Sigmoid colon (tissue), 7 donors: Measurements from ENCODE around the gene SPRY1. TPM values are rescaled to one million over a fixed set of nuclear protein-coding genes. Genes with fewer than 3 reads are reported as not detected.

Experiments
- DNase-seq: peaks from one replicate; pipeline ENCODE4 v3.0.0-alpha.2; 2019
- H3K27ac ChIP-seq, 4 donors: fragments of 200-600 bp; sonication (generic); one replicate each; pipeline ENCODE4 v1.5.1; 2016 to 2019; ENCODE audit warnings: mild to moderate bottlenecking in 1 of 4
- H3K27me3 ChIP-seq, 3 donors: fragments of 200-600 bp; sonication (generic); one replicate each; pipeline ENCODE4 v1.5.1; 2019; ENCODE audit warnings: mild to moderate bottlenecking in 1 of 3
- H3K36me3 ChIP-seq, 4 donors: fragments of 200-600 bp; sonication (generic); one replicate each; pipeline ENCODE4 v1.5.1; 2016 to 2019
- H3K4me1 ChIP-seq, 4 donors: fragments of 200-600 bp; sonication (generic); one replicate each; pipeline ENCODE4 v1.5.1; 2017 to 2019
- H3K4me3 ChIP-seq, 4 donors: fragments of 200-600 bp; sonication (generic); one replicate each; pipeline ENCODE4 v1.5.1; 2017 to 2019; ENCODE audit warnings: mild to moderate bottlenecking in 2 of 4, moderate library complexity in 1 of 4
- H3K9me3 ChIP-seq, 4 donors: fragments of 200-600 bp in 3 of 4; sonication (generic) in 3 of 4; one replicate each; pipeline versions ENCODE4 v1.5.1 to v1.6.1; 2013 to 2019
- EP300 ChIP-seq, 4 donors: sonication (generic); formaldehyde crosslinking; IDR thresholded peaks; one replicate each; pipeline ENCODE4 v1.6.1; 2017; ENCODE audit warnings: antibody characterized with exemption in 4 of 4
- POLR2A ChIP-seq, 2 donors: fragments of 450-650 bp; IDR thresholded peaks; one replicate each; pipeline ENCODE4 v1.6.1; 2016; ENCODE audit warnings: antibody characterized with exemption in 2 of 2, mild to moderate bottlenecking in 2 of 2, moderate library complexity in 2 of 2
- POLR2AphosphoS5 ChIP-seq, 4 donors: sonication (generic); formaldehyde crosslinking; IDR thresholded peaks; one replicate each; pipeline ENCODE4 v1.6.1; 2017; ENCODE audit warnings: antibody characterized with exemption in 4 of 4
- whole genome bisulfite sequencing, 2 donors: extraction: QIAGEN DNeasy Blood & Tissue Kit; methylation state at CpG; one replicate each; pipeline ENCODE4 v1.1.7; 2013; 5-methylcytosine and 5-hydroxymethylcytosine counted together
- intact Hi-C: fragments of 100-400 bp; cut with DNase I; formaldehyde crosslinking; loops from one replicate; pipeline ENCODE4 v1.15.1; 2023
- polyA plus RNA-seq, 3 donors: library from polyadenylated mRNA; stranded (reverse); fragments of 200-250 nt; gene quantifications; one replicate each; pipeline ENCODE4 v1.2.3, GENCODE V29; 2013
- total RNA-seq, 4 donors: library from RNA; depleted of rRNA; stranded (reverse); fragments of >200 nt; gene quantifications; one replicate each; pipeline ENCODE4 v1.1.0, GENCODE V29; 2016
- TF ChIP-seq, protein P1 (sequence below), 4 experiments: fragments of 450-650 bp in 3 of 4; fragments of 200-600 bp in 1 of 4; IDR thresholded peaks; one replicate each; pipeline ENCODE4 v1.5.1; 2016 to 2019; ENCODE audit warnings: antibody characterized with exemption in 4 of 4, mild to moderate bottlenecking in 3 of 4, moderate library complexity in 2 of 4
- donor health status: healthy with polysubstance abuse.
- donor health status: Bipolar disorder and iron deficiency.
- donor health status: healthy.

The SPRY1 gene
- total and polyA plus RNA-seq, 7 donors: 5.5 to 84.4 (median 37.6) TPM

DNA sequence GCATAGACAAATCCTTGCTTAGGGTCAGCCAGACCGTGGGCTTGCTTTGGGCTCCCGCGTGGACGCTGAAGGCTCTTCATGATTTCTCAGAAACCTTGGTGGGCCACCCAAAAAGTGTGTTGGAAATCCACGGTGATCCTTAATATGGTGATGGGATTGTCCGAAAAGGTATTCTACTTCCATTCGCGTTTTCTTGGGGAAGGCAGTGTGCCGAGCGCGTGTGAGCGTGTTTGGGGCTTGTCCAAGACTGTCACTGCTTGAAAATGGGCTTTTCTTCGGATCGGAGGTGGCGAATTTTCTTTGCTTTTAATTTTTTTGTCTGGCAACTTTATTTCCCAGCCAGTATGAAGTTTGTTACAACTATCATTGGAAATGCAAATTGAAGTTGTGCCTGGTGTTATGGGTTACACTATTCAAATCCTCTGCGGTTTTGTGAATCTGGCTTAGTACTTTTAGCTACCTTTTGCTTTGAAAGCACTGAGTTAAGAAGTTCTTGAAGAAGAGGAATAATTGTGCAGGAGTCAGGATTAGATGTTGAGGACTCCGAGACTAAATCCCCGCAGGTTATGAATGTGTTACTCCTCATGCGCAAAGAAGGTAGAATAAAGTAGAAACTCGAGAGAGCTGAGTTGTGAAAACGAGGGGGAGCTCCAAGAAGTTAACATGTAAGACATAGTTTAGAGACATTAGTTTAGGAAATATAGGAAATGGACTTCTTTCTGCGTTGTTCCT, 3.2 kb downstream of the SPRY1 start:
- intact Hi-C loops: loop anchor here (2.0 to 10.0 kb wide), 7 partner anchors 105 to 863 kb away; no protein-coding TSS in a partner anchor
- Histone ChIP-seq H3K4me3 (peak overlapping the region; percentile 65 to 88 (median 76)), H3K36me3 (peaks cover 0 to 17% (median 3%) of the 10 kb centered on the region in 4 donors), H3K4me1 (peaks cover 0 to 14% (median 4%) of the 10 kb centered on the region in 4 donors), H3K9me3 (no peaks in the 10 kb centered on the region), H3K27me3 (no peaks in the 10 kb centered on the region), H3K27ac (peak overlapping the region; percentile 83 to 90 (median 86))
- DNase-seq: no peak
- WGBS, 2 donors: 2 to 5% methylated on average over 22 of the region's 22 CpGs
- TF ChIP-seq EP300 (IDR thresholded peaks at IDR 0.05) (no peak), POLR2A (IDR thresholded peaks at IDR 0.05) (no peak), POLR2AphosphoS5 (IDR thresholded peaks at IDR 0.05) (no peak)
- TF ChIP-seq, protein P1, sequence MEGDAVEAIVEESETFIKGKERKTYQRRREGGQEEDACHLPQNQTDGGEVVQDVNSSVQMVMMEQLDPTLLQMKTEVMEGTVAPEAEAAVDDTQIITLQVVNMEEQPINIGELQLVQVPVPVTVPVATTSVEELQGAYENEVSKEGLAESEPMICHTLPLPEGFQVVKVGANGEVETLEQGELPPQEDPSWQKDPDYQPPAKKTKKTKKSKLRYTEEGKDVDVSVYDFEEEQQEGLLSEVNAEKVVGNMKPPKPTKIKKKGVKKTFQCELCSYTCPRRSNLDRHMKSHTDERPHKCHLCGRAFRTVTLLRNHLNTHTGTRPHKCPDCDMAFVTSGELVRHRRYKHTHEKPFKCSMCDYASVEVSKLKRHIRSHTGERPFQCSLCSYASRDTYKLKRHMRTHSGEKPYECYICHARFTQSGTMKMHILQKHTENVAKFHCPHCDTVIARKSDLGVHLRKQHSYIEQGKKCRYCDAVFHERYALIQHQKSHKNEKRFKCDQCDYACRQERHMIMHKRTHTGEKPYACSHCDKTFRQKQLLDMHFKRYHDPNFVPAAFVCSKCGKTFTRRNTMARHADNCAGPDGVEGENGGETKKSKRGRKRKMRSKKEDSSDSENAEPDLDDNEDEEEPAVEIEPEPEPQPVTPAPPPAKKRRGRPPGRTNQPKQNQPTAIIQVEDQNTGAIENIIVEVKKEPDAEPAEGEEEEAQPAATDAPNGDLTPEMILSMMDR (IDR thresholded peaks at IDR 0.05): no peak

DNA sequence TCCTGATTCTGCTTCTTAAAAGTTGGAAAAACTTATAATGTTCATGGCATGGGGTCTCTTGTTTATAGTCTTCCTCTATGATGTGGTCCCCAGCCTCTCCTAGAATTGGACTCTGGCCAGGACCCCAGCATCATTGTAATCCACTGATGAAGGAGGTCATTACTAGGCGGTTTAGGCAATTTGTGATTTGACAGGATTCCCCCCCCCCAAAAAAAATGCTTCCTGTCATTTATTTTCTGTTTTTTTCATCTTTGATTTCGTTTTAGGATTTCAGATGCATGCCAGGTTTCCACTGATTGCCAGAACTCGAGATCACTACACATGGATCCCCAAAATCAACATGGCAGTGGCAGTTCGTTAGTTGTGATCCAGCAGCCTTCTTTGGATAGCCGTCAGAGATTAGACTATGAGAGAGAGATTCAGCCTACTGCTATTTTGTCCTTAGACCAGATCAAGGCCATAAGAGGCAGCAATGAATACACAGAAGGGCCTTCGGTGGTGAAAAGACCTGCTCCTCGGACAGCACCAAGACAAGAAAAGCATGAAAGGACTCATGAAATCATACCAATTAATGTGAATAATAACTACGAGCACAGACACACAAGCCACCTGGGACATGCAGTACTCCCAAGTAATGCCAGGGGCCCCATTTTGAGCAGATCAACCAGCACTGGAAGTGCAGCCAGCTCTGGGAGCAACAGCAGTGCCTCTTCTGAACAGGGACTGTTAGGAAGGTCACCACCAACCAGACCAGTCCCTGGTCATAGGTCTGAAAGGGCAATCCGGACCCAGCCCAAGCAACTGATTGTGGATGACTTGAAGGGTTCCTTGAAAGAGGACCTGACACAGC, 4.9 kb downstream of the SPRY1 start:
- intact Hi-C loops: loop anchor here (10.0 kb wide), 1 partner anchor 103 kb away; no protein-coding TSS in a partner anchor
- no peaks in the 10 kb centered on the region for H3K27me3 ChIP-seq
- TF ChIP-seq POLR2AphosphoS5 (IDR thresholded peaks at IDR 0.05) (no peak), POLR2A (IDR thresholded peaks at IDR 0.05) (no peak), EP300 (IDR thresholded peaks at IDR 0.05) (no peak)
- TF ChIP-seq, protein P1 (IDR thresholded peaks at IDR 0.05): no peak
- 76 to 80% methylated on average over 9 of the region's 9 CpGs for WGBS, 2 donors
- H3K4me3 ChIP-seq: peak overlapping the region; percentile 7 to 88 (median 75)
- H3K27ac ChIP-seq: peak overlapping the region; percentile 83 to 90 (median 86)
- no peak for DNase-seq
- H3K9me3 ChIP-seq: no peaks in the 10 kb centered on the region
- peaks cover 0 to 17% (median 3%) of the 10 kb centered on the region in 4 donors for H3K36me3 ChIP-seq
- peaks cover 0 to 14% (median 4%) of the 10 kb centered on the region in 4 donors for H3K4me1 ChIP-seq

DNA sequence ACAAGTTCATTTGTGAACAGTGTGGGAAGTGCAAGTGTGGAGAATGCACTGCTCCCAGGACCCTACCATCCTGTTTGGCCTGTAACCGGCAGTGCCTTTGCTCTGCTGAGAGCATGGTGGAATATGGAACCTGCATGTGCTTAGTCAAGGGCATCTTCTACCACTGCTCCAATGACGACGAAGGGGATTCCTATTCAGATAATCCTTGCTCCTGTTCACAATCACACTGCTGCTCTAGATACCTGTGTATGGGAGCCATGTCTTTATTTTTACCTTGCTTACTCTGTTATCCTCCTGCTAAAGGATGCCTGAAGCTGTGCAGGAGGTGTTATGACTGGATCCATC, 5.5 kb downstream of the SPRY1 start:
- intact Hi-C loops: loop anchor here (10.0 kb wide), 1 partner anchor 103 kb away; no protein-coding TSS in a partner anchor
- no peak for DNase-seq
- Histone ChIP-seq H3K9me3 (no peaks in the 10 kb centered on the region), H3K36me3 (peaks cover 0 to 17% (median 3%) of the 10 kb centered on the region in 4 donors), H3K4me1 (peaks cover 0 to 14% (median 6%) of the 10 kb centered on the region in 4 donors), H3K4me3 (peak overlapping the region in 3 of 4 donors; percentile 65 to 88 (median 85)), H3K27ac (peak overlapping the region; percentile 83 to 90 (median 86)), H3K27me3 (no peaks in the 10 kb centered on the region)
- 84 to 86% methylated on average over 3 of the region's 3 CpGs for WGBS, 2 donors
- no peak for TF ChIP-seq POLR2AphosphoS5 (IDR thresholded peaks at IDR 0.05)
- no peak for TF ChIP-seq POLR2A (IDR thresholded peaks at IDR 0.05)
- TF ChIP-seq, protein P1 (IDR thresholded peaks at IDR 0.05): no peak
- TF ChIP-seq EP300 (IDR thresholded peaks at IDR 0.05): no peak

DNA sequence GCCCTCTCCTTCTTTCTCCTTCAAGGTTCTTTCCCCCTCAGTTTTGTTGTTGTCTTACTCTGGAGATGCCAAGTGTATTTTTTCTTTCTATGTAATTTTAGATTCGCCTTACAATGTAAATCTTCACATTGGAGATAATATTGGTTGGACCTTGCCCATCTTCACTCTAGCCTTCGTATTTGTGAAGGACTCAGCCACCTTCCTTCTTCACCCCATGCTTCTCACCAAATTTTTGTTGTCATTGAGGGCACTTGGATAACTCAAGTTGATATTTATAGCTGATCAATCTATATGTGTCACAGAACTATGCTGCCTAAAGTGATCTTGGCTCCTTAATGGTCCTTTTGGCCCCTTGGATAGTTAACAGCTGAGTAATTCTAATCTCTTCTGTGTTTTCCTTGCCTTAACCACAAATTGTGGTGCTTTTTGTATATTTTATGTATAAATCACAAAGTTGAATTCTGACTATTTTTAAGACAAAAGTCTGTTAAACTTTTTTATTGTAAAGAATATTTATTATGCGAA, 6.5 kb downstream of the SPRY1 start:
- no peak for TF ChIP-seq POLR2A (IDR thresholded peaks at IDR 0.05)
- Histone ChIP-seq H3K4me1 (peaks cover 0 to 10% (median 4%) of the 10 kb centered on the region in 4 donors), H3K36me3 (peaks cover 0 to 17% (median 3%) of the 10 kb centered on the region in 4 donors), H3K27ac (peak overlapping the region; percentile 25 to 90 (median 62)), H3K27me3 (no peaks in the 10 kb centered on the region), H3K9me3 (no peaks in the 10 kb centered on the region), H3K4me3 (peak overlapping the region in 3 of 4 donors; percentile 8 to 88 (median 65))
- 80 to 87% methylated on average over 3 of the region's 3 CpGs for WGBS, 2 donors
- no peak for DNase-seq
- intact Hi-C loops: loop anchor here (10.0 kb wide), 1 partner anchor 102 kb away; no protein-coding TSS in a partner anchor
